Measurements from ENCODE around the gene TMEM119. TPM values are rescaled to one million over a fixed set of nuclear protein-coding genes. Genes with fewer than 3 reads are reported as not detected.

TMEM119 gene
- polyA plus RNA-seq, 5 donors = 33.1 to 55.5 (median 41.7) TPM

Other genes with a start within 250 kb of the TMEM119 start
- 1 to 10 TPM; 2.3 to 3.1 (median 2.8) TPM for gene FICD, start 82.8 kb downstream of the TMEM119 start, polyA plus RNA-seq (ENCODE audit: insufficient read depth in 1 of 5, insufficient read length in 5 of 5, low replicate concordance in 1 of 5)
- gene SART3, start 36.9 kb downstream of the TMEM119 start, polyA plus RNA-seq (ENCODE audit: insufficient read depth in 1 of 5, insufficient read length in 5 of 5, low replicate concordance in 1 of 5) = 10 to 100 TPM; 53.3 to 78.7 (median 61.3) TPM
- 10 to 100 TPM; 81.7 to 97.7 (median 86.5) TPM for gene ISCU, start 35.5 kb downstream of the TMEM119 start, polyA plus RNA-seq (ENCODE audit: insufficient read depth in 1 of 5, insufficient read length in 5 of 5, low replicate concordance in 1 of 5)
- gene SELPLG, start 35.8 kb upstream of the TMEM119 start, polyA plus RNA-seq (ENCODE audit: insufficient read depth in 1 of 5, insufficient read length in 5 of 5, low replicate concordance in 1 of 5) = 1 to 10 TPM; 3.3 to 4.9 (median 4.0) TPM
- 10 to 100 TPM; 61.8 to 95.3 (median 82.1) TPM for gene CORO1C, start 133.4 kb upstream of the TMEM119 start, polyA plus RNA-seq (ENCODE audit: insufficient read depth in 1 of 5, insufficient read length in 5 of 5, low replicate concordance in 1 of 5)